GM21529 (cell line): ENCODE results near the gene NOMO2.
"Not testable (repeated sequence)": the region's sequence is repeated elsewhere in the genome, so short reads cannot be mapped to it uniquely, and the experiment has no call there.

Experiments used
- ATAC-seq: cut with Tn5 transposase; IDR thresholded peaks from one replicate; pipeline ENCODE4 v1.9.1; 2021; ENCODE audit not compliant: unreplicated experiment

NOMO2 gene

GRCh38 chr16:18579261-18579660 is 17.4 kb upstream of the NOMO2 start:
- not testable (repeated sequence) for ATAC-seq

- not testable (repeated sequence) for ATAC-seq
These were observed 16.0 kb upstream of the NOMO2 start for GRCh38 chr16:18577942-18578341.

DNA sequence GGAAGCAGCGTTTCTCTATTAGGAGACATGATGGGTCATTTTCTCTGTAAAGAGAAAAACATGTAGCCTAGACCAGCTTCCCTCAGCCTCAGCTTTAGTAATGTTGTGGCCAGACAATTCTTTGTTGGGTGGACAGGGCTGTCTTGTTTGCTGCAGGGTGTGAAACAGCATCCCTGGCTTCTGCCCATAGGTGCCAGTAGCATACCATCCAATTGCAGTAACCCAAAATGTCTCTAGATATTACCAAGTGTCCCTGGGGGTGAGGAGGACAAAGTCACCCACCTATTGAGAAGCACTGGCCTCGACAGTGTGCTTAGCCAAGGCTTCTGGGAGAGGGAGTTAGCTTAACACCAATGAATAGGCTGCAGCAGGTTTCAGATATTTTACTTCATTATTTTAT is 14.0 kb upstream of the NOMO2 start:
- not testable (repeated sequence) for ATAC-seq

GRCh38 chr16:18575298-18575917 is 13.5 kb upstream of the NOMO2 start:
- ATAC-seq = not testable (repeated sequence)

- ATAC-seq = not testable (repeated sequence)
These were observed 12.0 kb upstream of the NOMO2 start for GRCh38 chr16:18573887-18574286.

GRCh38 chr16:18572973-18573372 is 11.1 kb upstream of the NOMO2 start:
- not testable (repeated sequence) for ATAC-seq

DNA sequence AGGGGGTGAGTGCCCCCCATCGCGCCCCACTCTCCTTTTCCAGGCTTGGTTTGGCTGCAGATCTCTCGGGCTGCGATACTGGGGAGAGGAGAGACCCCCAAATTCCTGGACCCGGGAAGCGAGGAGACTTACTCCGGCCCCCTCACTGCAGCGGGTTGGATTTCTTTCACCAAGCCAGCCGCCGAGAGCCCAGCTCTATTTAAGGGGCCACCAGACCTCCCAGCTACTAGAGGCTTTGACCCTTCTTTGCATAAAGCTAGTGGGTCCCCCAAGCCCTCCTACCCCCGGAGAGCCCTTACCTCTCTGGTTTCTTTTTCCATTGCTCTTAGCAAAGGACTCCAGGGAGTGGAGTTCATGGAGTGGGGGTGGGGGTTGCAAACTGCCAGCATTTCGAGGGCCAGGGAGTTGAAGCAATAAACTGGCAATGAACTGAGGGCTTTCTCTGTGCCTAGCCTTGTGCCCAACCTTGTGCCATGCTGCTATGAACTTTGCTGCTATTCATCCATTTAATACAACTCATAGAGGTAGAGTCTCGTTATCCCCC is 9.5 kb upstream of the NOMO2 start:
- ATAC-seq = not testable (repeated sequence)

DNA sequence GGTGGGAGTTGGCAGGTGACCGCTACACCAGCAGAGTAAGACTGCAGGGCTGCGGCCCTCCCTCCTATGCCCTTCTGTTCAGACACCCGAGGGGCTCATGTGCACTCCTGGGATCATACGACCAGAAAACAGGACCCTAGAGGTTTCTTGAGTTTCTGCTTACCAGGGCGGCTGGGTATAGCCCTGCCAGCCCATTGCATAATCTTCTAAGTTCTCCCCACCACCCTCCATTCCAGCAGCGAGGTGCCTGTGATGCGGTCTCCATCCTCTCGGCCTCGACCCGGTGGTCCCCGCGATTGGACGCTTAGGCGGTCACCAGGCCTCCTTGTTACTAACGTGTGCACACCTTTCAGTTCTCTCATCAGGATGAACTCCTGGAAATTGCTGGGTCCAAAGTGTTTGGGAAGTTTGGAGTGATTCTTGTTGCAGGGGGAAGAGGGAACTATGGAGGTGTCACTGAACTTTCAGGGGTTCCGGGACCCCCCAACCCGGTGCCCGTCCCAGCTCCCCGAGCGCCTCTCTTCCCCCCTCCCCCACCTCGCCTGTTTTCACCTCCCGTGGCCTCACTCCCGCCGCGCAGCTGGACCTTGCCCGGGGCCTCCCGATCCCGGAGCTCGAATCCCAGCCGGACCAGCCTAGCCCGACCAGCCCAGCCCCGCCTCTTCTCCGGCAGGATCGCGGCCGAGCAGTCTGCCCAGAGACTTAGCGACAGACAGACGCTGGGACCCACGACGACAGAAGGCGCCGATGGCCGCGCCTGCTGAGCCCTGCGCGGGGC is 8.8 kb upstream of the NOMO2 start:
- not testable (repeated sequence) for ATAC-seq

DNA sequence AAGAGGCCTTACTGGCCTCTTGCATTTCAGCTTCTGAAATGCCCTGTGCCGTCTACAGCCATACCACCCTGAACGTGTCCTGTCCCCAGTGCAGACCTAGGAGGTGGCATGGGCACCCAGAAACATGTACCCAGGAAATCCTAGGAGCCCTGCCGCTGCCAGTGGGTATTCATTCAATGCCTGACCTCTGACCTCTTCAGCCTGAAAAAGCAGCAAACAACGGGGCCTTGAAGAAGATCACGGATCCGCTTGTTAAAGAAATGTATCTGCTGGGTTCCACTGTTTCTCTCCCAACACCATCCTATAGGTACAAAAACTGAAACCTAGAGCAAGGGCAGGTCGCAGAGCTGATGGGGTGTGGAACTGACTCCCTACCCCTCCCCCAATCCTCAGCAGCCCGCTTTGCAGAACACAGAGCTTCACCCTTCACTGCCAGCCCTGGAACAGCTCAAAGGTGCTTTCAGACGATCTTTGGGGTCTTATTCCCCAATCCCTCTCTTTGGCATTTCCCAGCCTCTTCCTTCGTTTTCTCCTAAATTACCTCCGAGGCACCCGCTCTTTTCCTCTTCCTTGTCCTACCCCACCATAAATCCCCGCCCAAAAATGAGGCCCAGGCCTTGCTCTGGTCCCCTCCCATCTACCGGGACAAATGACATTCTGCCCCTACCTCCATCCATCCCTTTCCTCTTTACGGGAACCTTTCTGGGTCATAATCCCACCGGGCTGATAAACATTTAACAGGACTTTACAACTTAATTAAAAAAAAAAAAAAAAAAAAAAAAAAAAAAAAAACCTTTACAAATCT is 1.3 kb downstream of the NOMO2 start:
- not testable (repeated sequence) for ATAC-seq

DNA sequence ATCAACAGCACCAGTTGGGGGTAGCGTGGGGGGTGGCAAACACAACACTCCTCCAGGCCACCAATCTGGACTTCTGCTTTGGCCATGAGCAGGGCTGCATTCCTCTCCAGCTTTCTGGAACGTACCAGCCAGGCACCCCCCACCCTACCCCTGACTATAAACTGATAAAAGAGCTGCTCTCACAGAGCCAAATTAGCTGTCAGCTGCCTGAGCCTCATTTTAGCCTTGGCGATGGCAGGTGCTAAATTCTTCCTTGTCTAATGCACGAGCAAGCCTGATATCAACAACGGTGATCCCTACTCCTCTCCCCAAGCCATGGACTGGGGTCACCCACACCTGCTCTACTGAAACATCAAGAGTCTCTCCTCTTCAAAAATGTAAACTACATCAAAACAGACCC is 8.2 kb downstream of the NOMO2 start:
- ATAC-seq = not testable (repeated sequence)

GRCh38 chr16:18547382-18547781 is 14.5 kb downstream of the NOMO2 start:
- ATAC-seq = not testable (repeated sequence)

DNA sequence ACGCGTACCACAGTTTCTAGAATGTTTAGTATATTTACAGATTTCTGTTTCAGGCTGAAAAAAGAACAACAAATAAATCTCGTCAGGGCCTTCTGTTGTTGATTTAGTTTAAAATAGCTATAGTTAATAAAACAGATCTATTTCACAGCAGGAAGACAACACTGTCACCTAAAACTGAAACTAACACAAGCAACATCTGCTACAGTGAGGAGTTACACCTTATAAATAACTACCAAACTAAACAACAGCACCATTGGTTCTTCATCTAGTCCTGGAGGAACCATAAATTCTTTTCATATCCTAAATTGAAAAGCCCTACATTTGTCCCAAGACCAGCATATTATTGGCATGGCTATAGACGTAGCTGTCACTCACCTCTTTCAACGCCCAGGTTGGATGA is 15.0 kb downstream of the NOMO2 start:
- ATAC-seq = not testable (repeated sequence)

GRCh38 chr16:18544232-18545081 is 17.4 kb downstream of the NOMO2 start:
- not testable (repeated sequence) for ATAC-seq

GRCh38 chr16:18541912-18542311 is 20.0 kb downstream of the NOMO2 start:
- not testable (repeated sequence) for ATAC-seq

DNA sequence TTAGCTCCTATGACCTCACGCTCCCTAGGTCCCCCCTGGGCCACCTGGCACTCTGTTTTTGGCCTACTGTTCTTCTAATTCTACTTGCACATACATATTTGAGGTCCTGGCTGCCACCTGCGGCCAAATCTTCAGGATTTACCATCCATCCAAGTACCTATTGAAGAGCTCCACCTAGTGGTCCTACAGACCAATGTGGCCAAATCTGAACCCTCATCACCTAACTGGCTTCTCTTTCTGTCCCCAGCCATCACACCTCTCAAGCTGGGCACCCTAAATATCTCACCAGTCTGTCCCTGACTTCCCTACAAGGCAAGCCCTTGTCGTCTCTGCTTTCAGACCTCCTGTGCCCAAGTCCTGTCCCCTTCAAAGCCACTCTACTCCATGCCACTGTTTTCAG is 24.9 kb downstream of the NOMO2 start:
- not testable (repeated sequence) for ATAC-seq

DNA sequence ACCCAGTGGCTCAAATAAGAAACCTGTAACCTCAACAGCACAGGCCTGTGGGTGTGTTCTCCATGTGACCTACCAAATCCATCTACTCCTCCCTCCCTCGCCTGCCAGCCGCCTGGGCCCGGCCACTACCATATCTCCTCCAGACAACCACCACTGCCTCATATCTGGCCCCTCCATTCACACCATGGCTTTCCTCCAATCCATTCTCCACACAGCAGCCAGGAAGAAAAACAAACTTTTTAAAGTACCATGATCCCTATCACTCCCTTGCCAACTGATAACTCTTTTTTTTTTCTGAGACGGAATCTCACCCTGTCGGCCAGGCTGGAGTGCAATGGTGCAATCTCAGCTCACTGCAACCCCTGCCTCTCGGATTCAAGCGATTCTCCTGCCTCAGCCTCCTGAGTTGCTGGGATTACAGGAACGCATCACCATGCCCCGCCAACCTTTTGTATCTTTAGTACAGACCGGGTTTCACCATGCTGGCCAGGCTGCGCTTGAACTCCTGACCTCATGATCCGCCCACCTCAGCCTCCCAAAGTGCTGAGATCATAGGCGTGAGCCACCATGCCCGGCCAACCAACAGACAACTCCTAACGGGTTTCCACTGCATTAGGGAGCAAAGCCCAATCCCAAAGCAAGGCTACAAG is 26.3 kb downstream of the NOMO2 start:
- not testable (repeated sequence) for ATAC-seq

GRCh38 chr16:18534308-18534707 is 27.6 kb downstream of the NOMO2 start:
- not testable (repeated sequence) for ATAC-seq

DNA sequence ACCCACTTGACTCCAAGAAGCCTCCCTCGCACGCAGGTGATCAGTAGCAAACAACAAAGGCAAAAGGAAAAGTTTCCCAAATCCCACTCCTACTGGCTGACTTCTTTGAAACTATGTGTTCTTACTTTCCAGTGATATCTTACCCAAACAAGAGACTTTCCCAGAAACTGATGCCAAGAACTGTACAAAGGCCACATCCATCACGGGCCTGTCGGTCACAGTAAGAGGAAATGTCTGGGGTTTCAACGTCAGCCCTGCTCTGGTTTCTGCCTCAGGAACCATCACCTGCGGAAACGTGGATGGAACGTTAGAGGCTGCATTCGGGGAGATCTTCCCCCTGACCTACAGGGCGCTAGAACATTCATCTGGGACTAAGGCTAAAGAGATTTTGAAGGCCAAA is 30.6 kb downstream of the NOMO2 start:
- not testable (repeated sequence) for ATAC-seq

DNA sequence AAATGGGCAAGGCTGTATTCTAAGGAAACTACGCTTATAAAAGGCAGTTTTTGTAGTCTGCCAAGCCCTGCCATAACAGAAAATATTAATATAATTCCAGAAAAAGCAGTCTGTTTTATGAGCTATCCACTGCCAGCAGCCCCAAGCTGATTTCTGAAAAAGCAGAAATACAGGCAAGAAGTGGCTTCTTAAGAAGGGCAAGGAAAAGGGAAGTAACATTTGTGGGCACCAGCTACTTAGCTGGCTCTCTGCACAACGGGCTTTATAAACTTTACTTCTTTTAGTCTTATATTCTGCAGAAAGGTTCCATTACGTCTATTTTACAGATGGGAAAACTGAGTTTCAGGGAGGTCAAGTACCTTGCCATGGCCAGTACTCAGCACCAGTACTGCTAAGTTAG is 31.6 kb downstream of the NOMO2 start:
- ATAC-seq = not testable (repeated sequence)

DNA sequence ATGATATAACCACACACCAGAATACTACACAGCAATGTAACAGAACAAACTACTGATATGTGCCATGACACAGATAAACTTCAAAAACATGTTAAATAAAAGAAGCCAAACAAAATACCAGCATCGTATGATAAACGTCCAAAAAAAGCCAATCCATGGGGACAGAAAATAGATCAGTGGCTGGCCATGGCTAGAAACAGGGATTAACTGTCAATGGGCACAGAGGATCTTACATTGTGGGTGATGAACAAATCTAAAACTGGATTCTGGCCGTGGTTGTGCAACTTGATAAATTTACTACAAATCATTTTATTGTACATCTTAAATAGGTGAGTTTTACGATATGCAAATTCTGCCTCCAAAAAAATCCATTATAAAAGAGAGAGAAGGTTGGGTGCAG is 35.4 kb downstream of the NOMO2 start:
- ATAC-seq = not testable (repeated sequence)
